ENCODE data around the gene DNASE1L1. TPM values are rescaled to one million over a fixed set of nuclear protein-coding genes. Genes with fewer than 3 reads are reported as not detected.
A peak's percentile ranks its signal among the peaks of the same experiment; 100 is the strongest.

The DNASE1L1 gene
- polyA plus RNA-seq, 1 donor (not counting 4 experiments of a cell fraction or from before 2014, with no cell fraction given): 17.1 TPM

- Histone ChIP-seq H3K9ac (ENCODE audit: control insufficient read depth, extremely low read depth, insufficient read depth, low read length) (peak overlapping the region; percentile 98), H3K9me3 (ENCODE audit: control insufficient read depth, low read depth, low read length) (no peaks in the 10 kb centered on the region), H3K4me1 (ENCODE audit: control insufficient read depth, extremely low read depth, insufficient read depth, low read length) (peaks cover 2% of the 10 kb centered on the region), H3K79me2 (ENCODE audit: control insufficient read depth, insufficient read depth, low read length) (peaks cover 13% of the 10 kb centered on the region), H3K9me1 (ENCODE audit: control insufficient read depth, extremely low read depth, insufficient read depth, low read length) (no peaks in the 10 kb centered on the region), H3K36me3 (ENCODE audit: control insufficient read depth in 2 of 2, extremely low read depth in 1 of 2, insufficient read depth in 2 of 2, low read length in 2 of 2) (peaks cover 4 to 18% of the 10 kb centered on the region in 2 experiments), H3K27ac (ENCODE audit: control insufficient read depth, insufficient read depth, low read length) (peak overlapping the region; percentile 92), H3K4me3 (ENCODE audit: control insufficient read depth in 2 of 3, extremely low read depth in 1 of 3, insufficient read depth in 2 of 3, low read depth in 1 of 3, low read length in 3 of 3) (peak overlapping the region; percentile 60 to 80 (median 65)), H3K27me3 (ENCODE audit: control insufficient read depth, extremely low read depth, insufficient read depth, low read length) (no peaks in the 10 kb centered on the region), H2AFZ (ENCODE audit: control insufficient read depth, low read length) (no peak overlapping the region), H3K4me2 (ENCODE audit: control insufficient read depth, extremely low read depth, insufficient read depth, low read depth, low read length) (peak overlapping the region; percentile 83), H4K20me1 (ENCODE audit: control insufficient read depth, extremely low read depth, insufficient read depth, low read length) (no peaks in the 10 kb centered on the region)
- no peak for TF ChIP-seq EZH2 (IDR thresholded peaks at IDR 0.05; ENCODE audit: low read length)
- no peak for DNase-seq (ENCODE audit: low read depth, low spot score)
- dilution Hi-C loops (cut with MboI; ENCODE audit: extremely low pct_ligation_motif_present, low sequenced_read_pairs): no loop called here
- FAIRE-seq: no peak
Observed at GRCh38 chrX:154399527-154400368, 9.3 kb downstream of the DNASE1L1 start.

- Histone ChIP-seq H3K4me1 (ENCODE audit: control insufficient read depth, extremely low read depth, insufficient read depth, low read length) (peaks cover 2% of the 10 kb centered on the region), H3K79me2 (ENCODE audit: control insufficient read depth, insufficient read depth, low read length) (peaks cover 13% of the 10 kb centered on the region), H3K9ac (ENCODE audit: control insufficient read depth, extremely low read depth, insufficient read depth, low read length) (peak overlapping the region; percentile 98), H3K9me1 (ENCODE audit: control insufficient read depth, extremely low read depth, insufficient read depth, low read length) (no peaks in the 10 kb centered on the region), H3K4me2 (ENCODE audit: control insufficient read depth, extremely low read depth, insufficient read depth, low read depth, low read length) (peak overlapping the region; percentile 83), H3K27ac (ENCODE audit: control insufficient read depth, insufficient read depth, low read length) (peak overlapping the region; percentile 92), H3K4me3 (ENCODE audit: control insufficient read depth in 2 of 3, extremely low read depth in 1 of 3, insufficient read depth in 2 of 3, low read depth in 1 of 3, low read length in 3 of 3) (peak overlapping the region; percentile 60 to 80 (median 65)), H3K9me3 (ENCODE audit: control insufficient read depth, low read depth, low read length) (no peaks in the 10 kb centered on the region), H4K20me1 (ENCODE audit: control insufficient read depth, extremely low read depth, insufficient read depth, low read length) (no peaks in the 10 kb centered on the region), H2AFZ (ENCODE audit: control insufficient read depth, low read length) (no peak overlapping the region), H3K27me3 (ENCODE audit: control insufficient read depth, extremely low read depth, insufficient read depth, low read length) (no peaks in the 10 kb centered on the region), H3K36me3 (ENCODE audit: control insufficient read depth in 2 of 2, extremely low read depth in 1 of 2, insufficient read depth in 2 of 2, low read length in 2 of 2) (peaks cover 4 to 18% of the 10 kb centered on the region in 2 experiments)
- FAIRE-seq (no peak), DNase-seq (ENCODE audit: low read depth, low spot score) (no peak)
- peak in 2 of 3 experiments; percentile 66 to 67 for TF ChIP-seq CTCF (optimal IDR thresholded peaks at IDR 0.05 in 1 of 3, IDR thresholded peaks at IDR 0.05 in 1 of 3, conservative IDR thresholded peaks at IDR 0.05 in 1 of 3; ENCODE audit: extremely low read depth in 1 of 3, insufficient read depth in 2 of 3, low read length in 3 of 3)
- no peak for TF ChIP-seq EZH2 (IDR thresholded peaks at IDR 0.05; ENCODE audit: low read length)
- dilution Hi-C loops (cut with MboI; ENCODE audit: extremely low pct_ligation_motif_present, low sequenced_read_pairs): no loop called here
Observed at GRCh38 chrX:154398668-154399526, 10.2 kb downstream of the DNASE1L1 start.

All from keratinocyte (primary cell).